ENCODE measurements around the gene CEP95. TPM values are rescaled to one million over a fixed set of nuclear protein-coding genes. Genes with fewer than 3 reads are reported as not detected.

Gene CEP95, protein sequence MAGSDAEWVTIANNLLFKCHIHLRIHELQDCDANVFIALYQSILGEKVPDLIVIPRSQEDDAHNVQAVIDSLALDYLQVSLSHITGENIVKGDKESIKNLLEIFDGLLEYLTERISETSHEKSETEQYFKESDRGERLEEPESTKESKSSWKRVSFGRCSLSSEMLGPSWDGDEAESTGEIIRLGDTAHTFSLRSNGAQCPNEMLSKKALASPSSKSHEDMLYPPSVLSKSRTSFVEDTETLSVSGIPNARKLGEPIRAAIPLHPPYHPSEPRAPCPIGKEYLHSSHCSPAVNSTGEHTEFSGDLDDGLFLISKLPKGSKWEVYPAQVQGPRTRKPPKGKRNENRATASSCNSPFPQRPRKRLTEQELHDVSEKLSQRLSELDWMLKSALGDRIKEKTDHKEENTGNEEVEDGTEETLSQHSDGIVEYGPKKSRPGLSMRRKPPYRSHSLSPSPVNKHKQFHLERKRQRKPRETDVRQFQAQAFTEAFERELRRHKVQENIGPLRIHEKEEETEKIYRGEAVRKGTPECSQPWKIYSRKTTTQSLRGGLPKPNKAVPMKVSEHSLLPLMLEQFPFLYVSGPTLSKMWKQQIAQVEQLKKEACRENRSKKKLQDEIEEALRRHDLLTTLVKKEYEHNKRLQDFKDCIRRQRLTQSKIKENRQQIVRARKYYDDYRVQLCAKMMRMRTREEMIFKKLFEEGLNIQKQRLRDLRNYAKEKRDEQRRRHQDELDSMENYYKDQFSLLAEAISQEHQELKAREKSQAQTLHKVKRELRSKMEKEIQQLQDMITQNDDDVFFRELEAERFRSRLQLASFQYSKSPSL
- 59.8 to 63.8 TPM (median 59.9 TPM) in 3 replicates for total RNA-seq (2021)
- Bru-seq, nascent RNA, result percentile 96 among the genes with signal in this experiment
- long read RNA-seq, experiment 1, transcript CEP95-203 (20 exons, 3,139 nt), result major isoform, 14 of 99 reads
- long read RNA-seq, experiment 1, partial matches to known transcripts, result 20 of 99 reads
- long read RNA-seq, experiment 1, other reads (novel, unspliced or antisense), result 63 of 99 reads
- long read RNA-seq, experiment 2, partial matches to known transcripts, result 12 of 24 reads
- long read RNA-seq, experiment 2, other reads (novel, unspliced or antisense), result 8 of 24 reads
- long read RNA-seq, experiment 3, transcript CEP95-203 (20 exons, 3,139 nt), result major isoform, 8 of 44 reads
- long read RNA-seq, experiment 3, partial matches to known transcripts, result 24 of 44 reads
- long read RNA-seq, experiment 3, other reads (novel, unspliced or antisense), result 12 of 44 reads

- DNase-seq (ENCODE audit: low spot score) (peak; percentile 93), ATAC-seq (peak; percentile 7)
- CTCF ChIA-PET, result interaction anchor here (1.2 to 1.6 kb wide), 4 partner anchors 10 to 267 kb away, joined by 3 to 9 read pairs (median 8); partner anchors contain the start of gene POLG2
- POLR2A ChIA-PET, result interaction anchor here (0.5 to 3.3 kb wide), 7 partner anchors 10 to 275 kb away, joined by 3 to 53 read pairs (median 3); partner anchors contain the start of gene POLG2
- H3K36me3 Mint-ChIP-seq, result peaks cover 73% of the 10 kb centered on the region
- peaks cover 55% of the 10 kb centered on the region for H3K4me1 Mint-ChIP-seq
- H3K27ac Mint-ChIP-seq, result peak within 1 kb of the TSS; percentile 99
- peak within 1 kb of the TSS; percentile 98 for H3K4me3 Mint-ChIP-seq
- no peaks in the 10 kb centered on the region for H3K9me3 Mint-ChIP-seq
- H3K27me3 Mint-ChIP-seq (ENCODE audit: low read depth), result no peaks in the 10 kb centered on the region; the same call in 1 of the 2 replicates
- peak; percentile 8; the same call in 1 of the 2 replicates for TF ChIP-seq TEAD1 (CRISPR knock-in tag; IDR thresholded peaks at IDR 0.05)
- TF ChIP-seq ZNF423 (CRISPR knock-in tag; IDR thresholded peaks at IDR 0.05), result no peak
- TF ChIP-seq ZNF232 (CRISPR knock-in tag; IDR thresholded peaks at IDR 0.05), result 0 out of 2 replicates have a peak, but pooled peaks have one; percentile 8
- TF ChIP-seq MLX (CRISPR knock-in tag; IDR thresholded peaks at IDR 0.05), result no peak
- peak; percentile 54; the same call in 1 of the 2 replicates for TF ChIP-seq E2F5 (CRISPR knock-in tag; IDR thresholded peaks at IDR 0.05)
- TF ChIP-seq, protein P1, sequence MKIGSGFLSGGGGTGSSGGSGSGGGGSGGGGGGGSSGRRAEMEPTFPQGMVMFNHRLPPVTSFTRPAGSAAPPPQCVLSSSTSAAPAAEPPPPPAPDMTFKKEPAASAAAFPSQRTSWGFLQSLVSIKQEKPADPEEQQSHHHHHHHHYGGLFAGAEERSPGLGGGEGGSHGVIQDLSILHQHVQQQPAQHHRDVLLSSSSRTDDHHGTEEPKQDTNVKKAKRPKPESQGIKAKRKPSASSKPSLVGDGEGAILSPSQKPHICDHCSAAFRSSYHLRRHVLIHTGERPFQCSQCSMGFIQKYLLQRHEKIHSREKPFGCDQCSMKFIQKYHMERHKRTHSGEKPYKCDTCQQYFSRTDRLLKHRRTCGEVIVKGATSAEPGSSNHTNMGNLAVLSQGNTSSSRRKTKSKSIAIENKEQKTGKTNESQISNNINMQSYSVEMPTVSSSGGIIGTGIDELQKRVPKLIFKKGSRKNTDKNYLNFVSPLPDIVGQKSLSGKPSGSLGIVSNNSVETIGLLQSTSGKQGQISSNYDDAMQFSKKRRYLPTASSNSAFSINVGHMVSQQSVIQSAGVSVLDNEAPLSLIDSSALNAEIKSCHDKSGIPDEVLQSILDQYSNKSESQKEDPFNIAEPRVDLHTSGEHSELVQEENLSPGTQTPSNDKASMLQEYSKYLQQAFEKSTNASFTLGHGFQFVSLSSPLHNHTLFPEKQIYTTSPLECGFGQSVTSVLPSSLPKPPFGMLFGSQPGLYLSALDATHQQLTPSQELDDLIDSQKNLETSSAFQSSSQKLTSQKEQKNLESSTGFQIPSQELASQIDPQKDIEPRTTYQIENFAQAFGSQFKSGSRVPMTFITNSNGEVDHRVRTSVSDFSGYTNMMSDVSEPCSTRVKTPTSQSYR (CRISPR knock-in tag; IDR thresholded peaks at IDR 0.05), result 0 out of 2 replicates have a peak, but pooled peaks have one; percentile 42
- no peak for TF ChIP-seq TP53 (CRISPR knock-in tag; IDR thresholded peaks at IDR 0.05)
- no peak for TF ChIP-seq GTF2I (CRISPR knock-in tag; conservative IDR thresholded peaks at IDR 0.05)
- no peak for TF ChIP-seq ZNF263 (CRISPR knock-in tag; IDR thresholded peaks at IDR 0.05; ENCODE audit: low read depth)
- no peak for TF ChIP-seq NFATC4 (CRISPR knock-in tag; IDR thresholded peaks at IDR 0.05)
- peak; percentile 35; the same call in 1 of the 2 replicates for TF ChIP-seq FOXP4 (CRISPR knock-in tag; IDR thresholded peaks at IDR 0.05)
- TF ChIP-seq MYBL2 (CRISPR knock-in tag; IDR thresholded peaks at IDR 0.05), result peak; percentile 44
- TF ChIP-seq, protein P2, sequence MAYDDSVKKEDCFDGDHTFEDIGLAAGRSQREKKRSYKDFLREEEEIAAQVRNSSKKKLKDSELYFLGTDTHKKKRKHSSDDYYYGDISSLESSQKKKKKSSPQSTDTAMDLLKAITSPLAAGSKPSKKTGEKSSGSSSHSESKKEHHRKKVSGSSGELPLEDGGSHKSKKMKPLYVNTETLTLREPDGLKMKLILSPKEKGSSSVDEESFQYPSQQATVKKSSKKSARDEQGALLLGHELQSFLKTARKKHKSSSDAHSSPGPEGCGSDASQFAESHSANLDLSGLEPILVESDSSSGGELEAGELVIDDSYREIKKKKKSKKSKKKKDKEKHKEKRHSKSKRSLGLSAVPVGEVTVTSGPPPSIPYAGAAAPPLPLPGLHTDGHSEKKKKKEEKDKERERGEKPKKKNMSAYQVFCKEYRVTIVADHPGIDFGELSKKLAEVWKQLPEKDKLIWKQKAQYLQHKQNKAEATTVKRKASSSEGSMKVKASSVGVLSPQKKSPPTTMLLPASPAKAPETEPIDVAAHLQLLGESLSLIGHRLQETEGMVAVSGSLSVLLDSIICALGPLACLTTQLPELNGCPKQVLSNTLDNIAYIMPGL (CRISPR knock-in tag; IDR thresholded peaks at IDR 0.05), result peak; percentile 54; the same call in 1 of the 2 replicates
- TF ChIP-seq, protein P3, sequence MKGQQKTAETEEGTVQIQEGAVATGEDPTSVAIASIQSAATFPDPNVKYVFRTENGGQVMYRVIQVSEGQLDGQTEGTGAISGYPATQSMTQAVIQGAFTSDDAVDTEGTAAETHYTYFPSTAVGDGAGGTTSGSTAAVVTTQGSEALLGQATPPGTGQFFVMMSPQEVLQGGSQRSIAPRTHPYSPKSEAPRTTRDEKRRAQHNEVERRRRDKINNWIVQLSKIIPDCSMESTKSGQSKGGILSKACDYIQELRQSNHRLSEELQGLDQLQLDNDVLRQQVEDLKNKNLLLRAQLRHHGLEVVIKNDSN (CRISPR knock-in tag; IDR thresholded peaks at IDR 0.05), result peak; percentile 91
- 0 out of 2 replicates have a peak, but pooled peaks have one; percentile 16 for TF ChIP-seq ETV6 (CRISPR knock-in tag; IDR thresholded peaks at IDR 0.05)
- peak; percentile 10; the same call in 1 of the 2 replicates for TF ChIP-seq KAT7 (CRISPR knock-in tag; IDR thresholded peaks at IDR 0.05; ENCODE audit: borderline replicate concordance)
- peak; percentile 3; the same call in 1 of the 2 replicates for TF ChIP-seq ZNF219 (CRISPR knock-in tag; IDR thresholded peaks at IDR 0.05; ENCODE audit: borderline replicate concordance)
Observed at GRCh38 chr17:64506576-64507412, at the start of gene CEP95. Gene CEP95 (plus strand): TSS chr17:64506977. CDS start chr17:64507098, 121 bp downstream.

All from WTC11 (cell line).